CD14-positive monocyte (primary cell): Measurements from ENCODE around the gene KLHL30. TPM values are rescaled to one million over a fixed set of nuclear protein-coding genes. Genes with fewer than 3 reads are reported as not detected.

Experiments
- DNase-seq, 3 donors: peaks; one replicate each; pipeline ENCODE4 v3.0.0-alpha.2; 2011 to 2022
- H2AFZ ChIP-seq: 2 replicates; pipeline ENCODE4 v1.6.0; 2012; ENCODE audit warnings: mild to moderate bottlenecking, low read depth, low read length, inconsistent platforms; ENCODE audit not compliant: insufficient read depth, poor library complexity, severe bottlenecking
- H3K27ac ChIP-seq, 2 donors: 1 replicate in 1 of 2; 2 replicates in 1 of 2; pipeline ENCODE4 v1.5.1; 2012 to 2013; ENCODE audit warnings: low read length in 2 of 2, control low read depth in 1 of 2, inconsistent platforms in 1 of 2, low read depth in 1 of 2, mild to moderate bottlenecking in 1 of 2
- H3K27me3 ChIP-seq, 2 donors: one replicate each; pipeline versions ENCODE4 v1.6.0 to v1.6.1; 2011 to 2013; ENCODE audit warnings: low read length in 2 of 2; ENCODE audit not compliant: control insufficient read depth in 2 of 2, insufficient read depth in 2 of 2
- H3K36me3 ChIP-seq, 2 donors: replicated peaks in 1 of 2; 1 replicate in 1 of 2; 2 replicates in 1 of 2; pipeline versions ENCODE4 v1.5.1 to v1.6.1; 2012 to 2013; ENCODE audit warnings: low read length in 2 of 2, control low read depth in 1 of 2, inconsistent platforms in 1 of 2, mild to moderate bottlenecking in 1 of 2; ENCODE audit not compliant: insufficient read depth in 2 of 2, control insufficient read depth in 1 of 2
- H3K4me1 ChIP-seq, 2 donors: 1 replicate in 1 of 2; 2 replicates in 1 of 2; pipeline versions ENCODE4 v1.5.1 to v1.6.1; 2012 to 2013; ENCODE audit warnings: low read length in 2 of 2, control low read depth in 1 of 2, inconsistent platforms in 1 of 2, mild to moderate bottlenecking in 1 of 2, moderate library complexity in 1 of 2; ENCODE audit not compliant: insufficient read depth in 2 of 2, control insufficient read depth in 1 of 2
- H3K4me2 ChIP-seq: replicated peaks from 2 replicates; pipeline ENCODE3; 2012; ENCODE audit warnings: low read length, moderate library complexity, mild to moderate bottlenecking; ENCODE audit not compliant: poor library complexity, severe bottlenecking; ENCODE audit errors: extremely low read depth
- H3K4me3 ChIP-seq, 3 experiments: fragments of 200-600 bp in 1 of 3; sonication (generic) in 1 of 3; replicated peaks in 1 of 3; 1 replicate in 2 of 3; 2 replicates in 1 of 3; pipeline ENCODE4 v1.5.1; 2011 to 2013; ENCODE audit warnings: low read length in 3 of 3, mild to moderate bottlenecking in 3 of 3, control low read depth in 2 of 3, low read depth in 2 of 3, inconsistent platforms in 1 of 3, moderate library complexity in 1 of 3
- H3K79me2 ChIP-seq: 2 replicates; pipeline ENCODE4 v1.6.0; 2012; ENCODE audit warnings: mild to moderate bottlenecking, control low read depth, inconsistent platforms, low read length, moderate library complexity; ENCODE audit not compliant: insufficient read depth
- H3K9ac ChIP-seq: 2 replicates; pipeline ENCODE4 v1.6.0; 2017; ENCODE audit warnings: low read length, mild to moderate bottlenecking; ENCODE audit not compliant: insufficient read depth, poor library complexity, severe bottlenecking
- H3K9me3 ChIP-seq, 2 donors: replicated peaks in 1 of 2; 1 replicate in 1 of 2; 2 replicates in 1 of 2; pipeline versions ENCODE4 v1.5.1 to v1.6.1; 2012 to 2013; ENCODE audit warnings: low read length in 2 of 2, control low read depth in 1 of 2; ENCODE audit not compliant: control insufficient read depth in 1 of 2, insufficient read depth in 1 of 2
- H4K20me1 ChIP-seq: 2 replicates; pipeline ENCODE4 v1.6.0; 2012; ENCODE audit warnings: mild to moderate bottlenecking, low read length, control low read depth, moderate library complexity; ENCODE audit not compliant: insufficient read depth
- H3K27ac Mint-ChIP-seq, 7 donors: one replicate each; pipeline ENCODE4 v1.8.0; 2020; ENCODE audit warnings: mild to moderate bottlenecking in 7 of 7, mixed read lengths in 7 of 7, moderate library complexity in 6 of 7, inconsistent platforms in 2 of 7
- H3K27me3 Mint-ChIP-seq, 3 donors: one replicate each; pipeline ENCODE4 v1.8.0; 2021 to 2022; ENCODE audit warnings: low read depth in 3 of 3, mild to moderate bottlenecking in 3 of 3, mixed read lengths in 3 of 3, moderate library complexity in 3 of 3, inconsistent platforms in 1 of 3
- H3K36me3 Mint-ChIP-seq, 2 donors: one replicate each; pipeline ENCODE4 v1.8.0; 2020; ENCODE audit warnings: mixed read lengths in 2 of 2, inconsistent platforms in 1 of 2, mild to moderate bottlenecking in 1 of 2
- H3K4me1 Mint-ChIP-seq: one replicate; pipeline ENCODE4 v1.8.0; 2020; ENCODE audit warnings: mild to moderate bottlenecking, mixed read lengths
- H3K4me3 Mint-ChIP-seq, 2 donors: one replicate each; pipeline ENCODE4 v1.8.0; 2020; ENCODE audit warnings: mild to moderate bottlenecking in 2 of 2, mixed read lengths in 2 of 2, moderate library complexity in 1 of 2
- H3K9me3 Mint-ChIP-seq, 7 donors: one replicate each; pipeline ENCODE4 v1.8.0; 2020 to 2022; ENCODE audit warnings: mixed read lengths in 7 of 7, mild to moderate bottlenecking in 6 of 7, moderate library complexity in 6 of 7, inconsistent platforms in 2 of 7
- WGBS: methylation state at CpG from one replicate; pipeline ENCODE4 v1.1.5; 2013; ENCODE audit warnings: missing lambda C conversion rate; ENCODE audit not compliant: insufficient coverage; 5-methylcytosine and 5-hydroxymethylcytosine counted together
- intact Hi-C, 2 donors: fragments of 100-400 bp; cut with micrococcal nuclease; formaldehyde crosslinking; loops; one replicate each; pipeline versions ENCODE4 v1.15.0 to v1.15.1; 2023
- polyA plus RNA-seq, 3 donors: library from polyadenylated mRNA; depleted of rRNA in 1 of 3; unstranded in 2 of 3; stranded (reverse) in 1 of 3; fragments of 300-500 nt in 2 of 3; fragments of >200 nt in 1 of 3; fragmentation: Illumina TruSeq in 2 of 3; gene quantifications; 1 replicate in 2 of 3; 2 replicates in 1 of 3; pipeline ENCODE4 v1.2.3, GENCODE V29; 2012 to 2021
- TF ChIP-seq, protein P1 (sequence below): fragments of 200-600 bp; IDR thresholded peaks from one replicate; pipeline ENCODE4 v1.8.0; 2022; ENCODE audit warnings: antibody characterized with exemption, mild to moderate bottlenecking

Gene KLHL30
- polyA plus RNA-seq, 3 donors = 0.01 to 0.14 TPM; not detected in 1

DNA sequence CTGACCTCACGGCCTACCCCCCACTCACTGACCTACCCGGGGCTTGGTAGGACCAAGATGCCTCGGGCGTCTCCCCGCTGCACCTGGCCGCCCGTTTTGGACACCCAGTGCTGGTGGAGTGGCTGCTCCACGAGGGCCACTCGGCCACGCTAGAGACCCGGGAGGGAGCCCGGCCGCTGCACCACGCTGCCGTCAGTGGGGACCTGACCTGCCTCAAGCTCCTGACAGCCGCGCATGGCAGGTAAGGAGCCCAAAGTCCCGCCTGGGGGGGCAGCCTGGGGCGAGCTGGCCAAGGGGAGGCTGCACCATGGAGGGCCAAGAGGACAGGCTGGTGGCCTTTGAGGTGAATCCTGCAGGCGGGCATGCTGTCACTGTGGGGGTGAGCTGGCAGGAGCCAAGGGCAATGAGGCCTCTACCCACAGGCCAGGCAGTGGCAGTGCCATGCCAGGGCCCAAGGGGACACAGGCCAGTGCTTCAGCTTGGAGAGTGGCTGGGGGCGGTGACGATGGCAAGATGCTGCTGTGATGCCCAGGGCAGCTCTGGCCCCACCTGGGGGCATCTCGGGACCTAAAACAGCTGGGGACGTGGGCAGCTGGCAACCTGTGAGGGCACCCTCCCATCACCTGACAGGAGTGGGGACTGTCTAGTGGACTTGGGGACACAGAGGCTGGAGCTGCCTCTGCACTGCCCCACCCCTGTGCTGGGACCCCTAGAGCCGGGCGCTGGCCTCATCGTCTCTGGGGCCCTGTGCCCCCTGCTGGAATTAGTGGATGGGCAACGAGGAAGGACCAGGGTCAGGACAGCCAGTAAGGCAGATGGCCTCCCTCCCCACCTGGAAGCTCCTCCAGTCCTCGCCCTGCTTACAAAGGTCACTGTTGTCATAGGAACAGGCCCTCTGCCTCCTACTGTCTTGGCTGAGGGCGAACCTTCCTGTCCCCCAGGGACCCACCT is 36.3 kb upstream of the KLHL30 start:
- TF ChIP-seq, protein P1, sequence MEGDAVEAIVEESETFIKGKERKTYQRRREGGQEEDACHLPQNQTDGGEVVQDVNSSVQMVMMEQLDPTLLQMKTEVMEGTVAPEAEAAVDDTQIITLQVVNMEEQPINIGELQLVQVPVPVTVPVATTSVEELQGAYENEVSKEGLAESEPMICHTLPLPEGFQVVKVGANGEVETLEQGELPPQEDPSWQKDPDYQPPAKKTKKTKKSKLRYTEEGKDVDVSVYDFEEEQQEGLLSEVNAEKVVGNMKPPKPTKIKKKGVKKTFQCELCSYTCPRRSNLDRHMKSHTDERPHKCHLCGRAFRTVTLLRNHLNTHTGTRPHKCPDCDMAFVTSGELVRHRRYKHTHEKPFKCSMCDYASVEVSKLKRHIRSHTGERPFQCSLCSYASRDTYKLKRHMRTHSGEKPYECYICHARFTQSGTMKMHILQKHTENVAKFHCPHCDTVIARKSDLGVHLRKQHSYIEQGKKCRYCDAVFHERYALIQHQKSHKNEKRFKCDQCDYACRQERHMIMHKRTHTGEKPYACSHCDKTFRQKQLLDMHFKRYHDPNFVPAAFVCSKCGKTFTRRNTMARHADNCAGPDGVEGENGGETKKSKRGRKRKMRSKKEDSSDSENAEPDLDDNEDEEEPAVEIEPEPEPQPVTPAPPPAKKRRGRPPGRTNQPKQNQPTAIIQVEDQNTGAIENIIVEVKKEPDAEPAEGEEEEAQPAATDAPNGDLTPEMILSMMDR = no peak
- H3K27me3 Mint-ChIP-seq = peaks cover 0 to 2% (median 2%) of the 10 kb centered on the region in 3 donors

DNA sequence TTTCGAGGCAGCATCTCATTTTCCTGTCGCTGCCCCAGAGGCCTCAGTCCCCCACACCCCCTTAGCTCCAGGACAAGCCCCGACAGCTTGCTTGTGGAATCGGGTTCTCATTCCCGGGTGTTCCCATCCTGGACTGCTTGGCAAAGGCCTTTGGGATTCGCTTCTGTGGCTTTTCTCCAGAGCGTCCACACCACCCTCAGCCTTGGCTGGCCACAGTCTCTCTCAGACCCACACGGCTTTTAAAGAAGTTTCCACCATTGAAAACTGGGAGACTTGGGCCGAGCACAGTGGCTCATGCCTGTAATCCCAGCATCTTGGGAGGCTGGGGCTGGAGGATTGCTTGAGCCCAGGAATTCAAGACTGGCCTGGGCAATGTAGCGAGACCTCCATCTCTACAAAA is 35.6 kb upstream of the KLHL30 start:
- TF ChIP-seq, protein P1 = no peak
- Histone ChIP-seq H3K27me3 (no peaks in the 10 kb centered on the region), H3K4me1 (peaks cover 28 to 29% of the 10 kb centered on the region in 2 donors), H3K27ac (no peak overlapping the region), H3K9me3 (no peaks in the 10 kb centered on the region), H3K9ac (no peak overlapping the region), H3K4me3 (no peak overlapping the region), H4K20me1 (no peaks in the 10 kb centered on the region), H3K36me3 (no peaks in the 10 kb centered on the region), H3K79me2 (no peaks in the 10 kb centered on the region), H2AFZ (no peak overlapping the region), H3K4me2 (no peak overlapping the region)
- Mint-ChIP-seq H3K4me3 (no peak overlapping the region), H3K27ac (no peak overlapping the region), H3K36me3 (no peaks in the 10 kb centered on the region), H3K27me3 (peaks cover 2 to 3% (median 3%) of the 10 kb centered on the region in 3 donors), H3K4me1 (peaks cover 22% of the 10 kb centered on the region), H3K9me3 (no peaks in the 10 kb centered on the region)
- 85% methylated on average over 7 of the region's 10 CpGs for WGBS
- intact Hi-C loops = no loop called here
- DNase-seq = no peak

More for the DNA sequence above, 36.3 kb upstream of the KLHL30 start:
- H4K20me1 ChIP-seq = no peaks in the 10 kb centered on the region
- no peak overlapping the region for H2AFZ ChIP-seq
- H3K9me3 ChIP-seq = no peaks in the 10 kb centered on the region
- Mint-ChIP-seq H3K36me3 (no peaks in the 10 kb centered on the region), H3K4me3 (no peak overlapping the region), H3K4me1 (peaks cover 16% of the 10 kb centered on the region), H3K27ac (no peak overlapping the region), H3K9me3 (no peaks in the 10 kb centered on the region)
- H3K36me3 ChIP-seq = no peaks in the 10 kb centered on the region
- no peak overlapping the region for H3K9ac ChIP-seq
- intact Hi-C loops = no loop called here
- H3K4me1 ChIP-seq = peaks cover 22 to 23% of the 10 kb centered on the region in 2 donors
- no peaks in the 10 kb centered on the region for H3K79me2 ChIP-seq
- H3K4me3 ChIP-seq = no peak overlapping the region
- H3K27ac ChIP-seq = no peak overlapping the region
- no peak for DNase-seq
- no peaks in the 10 kb centered on the region for H3K27me3 ChIP-seq
- 95% methylated on average over 27 of the region's 30 CpGs for WGBS
- H3K4me2 ChIP-seq = no peak overlapping the region
